ENCODE measurements around the gene CHMP1B. TPM values are rescaled to one million over a fixed set of nuclear protein-coding genes. Genes with fewer than 3 reads are reported as not detected.

The CHMP1B gene
- total and polyA plus RNA-seq, 2 experiments from 2014 or later = 47.1 to 47.8 TPM

- Histone ChIP-seq H3K9ac (no peak overlapping the region), H3K4me1 (ENCODE audit: insufficient read depth) (0 out of 2 replicates have a peak, but pooled peaks cover 5% of the 10 kb centered on the region), H2AFZ (no peak overlapping the region), H3K9me3 (ENCODE audit: low read depth) (no peaks in the 10 kb centered on the region), H3K9me2 (ENCODE audit: insufficient read depth) (no peaks in the 10 kb centered on the region), H3K79me2 (ENCODE audit: insufficient read depth) (no peaks in the 10 kb centered on the region), H3K27me3 (replicated peaks; ENCODE audit: insufficient read depth) (no peaks in the 10 kb centered on the region), H3F3A (ENCODE audit: insufficient read depth) (no peaks in the 10 kb centered on the region), H3K27ac (no peak overlapping the region), H3K36me3 (ENCODE audit: low read depth) (no peaks in the 10 kb centered on the region), H3K4me3 (no peak overlapping the region), H4K20me1 (ENCODE audit: insufficient read depth) (no peaks in the 10 kb centered on the region), H3K4me2 (ENCODE audit: unreplicated experiment) (no peak overlapping the region)
- TF ChIP-seq EZH2 (IDR thresholded peaks at IDR 0.05; ENCODE audit: insufficient read depth, poor library complexity, severe bottlenecking) (no peak), EZH2phosphoT487 (IDR thresholded peaks at IDR 0.05; ENCODE audit: insufficient read depth, low read depth) (no peak)
- in situ Hi-C loops (cut with MboI) = no loop called here
- 89 to 91% methylated on average over 4 of the region's 4 CpGs for WGBS, 2 experiments (ENCODE audit: low coverage in 1 of 2, low lambda C conversion rate in 2 of 2, missing lambda C conversion rate in 2 of 2)
- DNase-seq = no peak
Measured at GRCh38 chr18:11882636-11883035, 31.4 kb downstream of the CHMP1B start.

GRCh38 chr18:11883153-11883552 is 31.9 kb downstream of the CHMP1B start:
- no peak overlapping the region for H3K27ac ChIP-seq
- H3K4me2 ChIP-seq (ENCODE audit: unreplicated experiment) = no peak overlapping the region
- H3K4me3 ChIP-seq = no peak overlapping the region
- H3F3A ChIP-seq (ENCODE audit: insufficient read depth) = no peaks in the 10 kb centered on the region
- no peaks in the 10 kb centered on the region for H3K36me3 ChIP-seq (ENCODE audit: low read depth)
- H3K9ac ChIP-seq = no peak overlapping the region
- H4K20me1 ChIP-seq (ENCODE audit: insufficient read depth) = no peaks in the 10 kb centered on the region
- no peak overlapping the region for H2AFZ ChIP-seq
- TF ChIP-seq EZH2phosphoT487 (IDR thresholded peaks at IDR 0.05; ENCODE audit: insufficient read depth, low read depth) (no peak), EZH2 (IDR thresholded peaks at IDR 0.05; ENCODE audit: insufficient read depth, poor library complexity, severe bottlenecking) (no peak)
- H3K79me2 ChIP-seq (ENCODE audit: insufficient read depth) = no peaks in the 10 kb centered on the region
- no peaks in the 10 kb centered on the region for H3K27me3 ChIP-seq (replicated peaks; ENCODE audit: insufficient read depth)
- 0 out of 2 replicates have a peak, but pooled peaks cover 5% of the 10 kb centered on the region for H3K4me1 ChIP-seq (ENCODE audit: insufficient read depth)
- H3K9me2 ChIP-seq (ENCODE audit: insufficient read depth) = no peaks in the 10 kb centered on the region
- in situ Hi-C loops (cut with MboI) = no loop called here
- H3K9me3 ChIP-seq (ENCODE audit: low read depth) = no peaks in the 10 kb centered on the region
- 86 to 96% methylated on average over 1 of the region's 1 CpG for WGBS, 2 experiments (ENCODE audit: low coverage in 1 of 2, low lambda C conversion rate in 2 of 2, missing lambda C conversion rate in 2 of 2)
- DNase-seq = no peak

GRCh38 chr18:11884396-11885030 is 33.3 kb downstream of the CHMP1B start:
- WGBS, 2 experiments (ENCODE audit: low coverage in 1 of 2, low lambda C conversion rate in 2 of 2, missing lambda C conversion rate in 2 of 2) = 87% methylated on average over 11 to 12 of the region's 12 CpGs
- in situ Hi-C loops (cut with MboI) = no loop called here
- H3K27ac ChIP-seq = no peak overlapping the region
- DNase-seq = no peak
- no peaks in the 10 kb centered on the region for H4K20me1 ChIP-seq (ENCODE audit: insufficient read depth)
- H3K9me2 ChIP-seq (ENCODE audit: insufficient read depth) = no peaks in the 10 kb centered on the region
- no peaks in the 10 kb centered on the region for H3K27me3 ChIP-seq (replicated peaks; ENCODE audit: insufficient read depth)
- no peak overlapping the region for H3K4me3 ChIP-seq
- no peak overlapping the region for H3K9ac ChIP-seq
- TF ChIP-seq EZH2 (IDR thresholded peaks at IDR 0.05; ENCODE audit: insufficient read depth, poor library complexity, severe bottlenecking) = no peak
- TF ChIP-seq EZH2phosphoT487 (IDR thresholded peaks at IDR 0.05; ENCODE audit: insufficient read depth, low read depth) = no peak
- H3K9me3 ChIP-seq (ENCODE audit: low read depth) = no peaks in the 10 kb centered on the region
- no peaks in the 10 kb centered on the region for H3K36me3 ChIP-seq (ENCODE audit: low read depth)
- H3K79me2 ChIP-seq (ENCODE audit: insufficient read depth) = no peaks in the 10 kb centered on the region
- H3K4me1 ChIP-seq (ENCODE audit: insufficient read depth) = 0 out of 2 replicates have a peak, but pooled peaks cover 5% of the 10 kb centered on the region
- H2AFZ ChIP-seq = no peak overlapping the region
- no peaks in the 10 kb centered on the region for H3F3A ChIP-seq (ENCODE audit: insufficient read depth)
- H3K4me2 ChIP-seq (ENCODE audit: unreplicated experiment) = no peak overlapping the region

GRCh38 chr18:11885278-11885947 is 34.2 kb downstream of the CHMP1B start:
- Histone ChIP-seq H4K20me1 (ENCODE audit: insufficient read depth) (no peaks in the 10 kb centered on the region), H3K79me2 (ENCODE audit: insufficient read depth) (no peaks in the 10 kb centered on the region), H3K36me3 (ENCODE audit: low read depth) (no peaks in the 10 kb centered on the region), H3F3A (ENCODE audit: insufficient read depth) (no peaks in the 10 kb centered on the region), H3K4me1 (ENCODE audit: insufficient read depth) (0 out of 2 replicates have a peak, but pooled peaks cover 5% of the 10 kb centered on the region), H3K27ac (no peak overlapping the region), H2AFZ (no peak overlapping the region), H3K4me3 (no peak overlapping the region), H3K9ac (no peak overlapping the region), H3K9me2 (ENCODE audit: insufficient read depth) (no peaks in the 10 kb centered on the region), H3K4me2 (ENCODE audit: unreplicated experiment) (no peak overlapping the region), H3K9me3 (ENCODE audit: low read depth) (no peaks in the 10 kb centered on the region), H3K27me3 (replicated peaks; ENCODE audit: insufficient read depth) (no peaks in the 10 kb centered on the region)
- in situ Hi-C loops (cut with MboI) = no loop called here
- WGBS, 2 experiments (ENCODE audit: low coverage in 1 of 2, low lambda C conversion rate in 2 of 2, missing lambda C conversion rate in 2 of 2) = 95% methylated on average over 22 of the region's 22 CpGs
- TF ChIP-seq EZH2 (IDR thresholded peaks at IDR 0.05; ENCODE audit: insufficient read depth, poor library complexity, severe bottlenecking) (no peak), EZH2phosphoT487 (IDR thresholded peaks at IDR 0.05; ENCODE audit: insufficient read depth, low read depth) (no peak)
- no peak for DNase-seq

Measured in GM23248 (cell line).